DMS153 treated with DMSO at 0.1 percent for 48 hours (cell line): ENCODE data around the gene GPR137C.

Source experiments
- DNase-seq: peaks from one replicate; lab custom pipeline; 2025; ENCODE audit not compliant: unreplicated experiment; lab: John Stamatoyannopoulos, UW

GPR137C gene

DNA sequence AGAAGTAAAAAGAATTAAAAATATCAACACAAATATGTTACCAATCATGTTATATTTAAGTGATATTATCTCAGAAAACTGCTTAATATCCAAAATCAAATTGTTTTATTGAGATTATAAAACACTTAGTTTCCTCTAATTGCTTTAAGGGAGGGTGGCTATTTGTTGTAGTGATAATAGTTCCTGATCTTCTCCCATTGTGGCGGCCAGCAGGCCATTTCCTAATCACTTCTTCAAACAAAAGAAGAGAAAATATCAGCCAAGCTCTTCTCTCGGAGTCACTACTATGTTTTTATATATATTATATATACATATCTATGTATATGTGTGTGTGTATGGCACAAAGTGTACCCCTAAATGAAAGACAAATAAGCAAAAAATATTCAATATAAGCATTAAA, 111.2 kb downstream of the GPR137C start:
- no peak for DNase-seq

DNA sequence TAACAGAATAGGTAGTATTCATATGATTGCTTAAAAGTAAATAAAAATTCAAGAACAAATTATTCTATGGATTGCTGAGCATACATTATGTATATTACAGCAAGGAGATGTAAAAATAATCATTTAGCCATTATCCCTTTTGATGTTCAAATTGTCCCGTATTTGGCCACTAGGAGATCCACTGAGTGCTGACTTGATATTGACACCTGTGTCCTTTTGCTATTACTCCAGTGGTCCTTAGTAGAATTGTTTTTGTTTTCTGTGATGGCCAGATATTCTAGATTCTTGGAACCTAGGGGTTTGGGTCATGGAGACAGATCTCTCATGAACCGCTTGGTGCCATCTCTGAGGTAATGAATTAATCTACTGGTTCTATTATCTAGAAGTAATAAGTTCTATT, 126.0 kb downstream of the GPR137C start:
- no peak for DNase-seq

DNA sequence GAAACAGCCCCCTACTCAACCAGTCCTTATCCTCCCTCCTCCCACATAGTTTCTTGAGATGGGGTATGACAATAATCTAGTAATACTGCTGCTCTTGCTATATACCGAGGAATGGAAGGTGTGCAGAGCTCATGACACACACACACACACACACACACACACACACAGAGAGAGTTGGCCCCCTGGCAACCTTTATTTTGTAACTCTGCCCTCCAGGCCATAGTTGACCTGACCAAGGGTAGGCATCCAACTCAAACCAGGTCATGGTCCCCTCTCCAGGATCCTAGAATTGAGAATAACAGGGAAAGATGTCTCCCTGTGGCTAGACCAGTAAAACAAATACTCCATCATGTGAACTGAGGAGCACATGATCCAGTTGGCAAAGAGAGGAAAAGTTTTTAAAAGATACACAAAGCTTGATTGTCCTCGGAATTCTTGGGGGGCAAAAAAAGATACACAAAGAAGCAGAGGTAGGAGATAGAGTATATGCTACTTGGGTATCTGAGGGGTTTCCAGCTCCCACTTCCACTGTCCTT, 131.4 kb downstream of the GPR137C start:
- DNase-seq: no peak

DNA sequence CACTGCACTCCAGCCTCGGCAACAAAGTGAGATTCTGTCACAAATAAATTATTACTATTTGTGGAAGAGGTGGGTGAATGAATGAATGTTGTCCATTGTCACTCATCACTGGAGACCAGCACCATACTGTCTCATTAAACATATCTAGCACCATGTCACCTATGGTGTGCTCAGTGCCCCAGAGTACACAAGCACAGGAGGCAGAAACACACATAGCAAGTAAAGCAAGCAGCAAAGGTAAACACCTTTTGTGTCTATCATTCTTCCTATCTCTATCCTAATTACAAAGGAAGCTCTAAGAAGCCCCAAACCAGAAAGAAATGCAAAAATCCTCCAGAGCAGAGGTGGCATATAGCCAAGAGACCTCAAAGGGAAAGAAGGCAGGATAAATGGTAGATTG, 133.5 kb downstream of the GPR137C start:
- DNase-seq: no peak
